Loucy (cell line): ENCODE results near the gene WDR48.

Source experiments
- EZH2phosphoT487 ChIP-seq: fragments of 200-600 bp; IDR thresholded peaks from 2 replicates; pipeline ENCODE4 v1.6.1; 2018; ENCODE audit warnings: antibody characterized with exemption, mild to moderate bottlenecking, moderate library complexity, borderline replicate concordance
- TF ChIP-seq, protein P1 (sequence below): fragments of 200-600 bp; sonication (generic); conservative IDR thresholded peaks from 2 replicates; pipeline ENCODE4 v1.5.1; 2014; ENCODE audit warnings: mild to moderate bottlenecking, antibody characterized with exemption, low read length

DNA sequence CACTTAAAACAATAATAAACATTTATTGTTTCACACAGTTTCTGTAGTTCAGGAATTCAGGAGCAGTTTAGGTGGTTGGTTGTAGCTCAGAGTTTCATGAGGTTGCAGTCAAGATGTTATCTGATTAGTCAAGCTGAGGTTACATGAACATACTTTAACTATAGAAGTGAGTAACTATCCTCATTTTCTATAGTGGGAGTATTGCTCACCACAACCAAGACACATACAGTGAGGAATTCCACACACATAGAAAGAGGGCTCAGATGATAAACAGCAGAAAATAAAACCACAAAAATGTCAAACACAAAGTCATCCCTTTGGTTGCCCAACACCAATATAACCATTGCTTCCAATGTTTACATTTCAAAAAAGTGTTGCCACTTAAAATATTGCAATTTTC lies 13.7 kb upstream of the WDR48 start:
- TF ChIP-seq, protein P1, sequence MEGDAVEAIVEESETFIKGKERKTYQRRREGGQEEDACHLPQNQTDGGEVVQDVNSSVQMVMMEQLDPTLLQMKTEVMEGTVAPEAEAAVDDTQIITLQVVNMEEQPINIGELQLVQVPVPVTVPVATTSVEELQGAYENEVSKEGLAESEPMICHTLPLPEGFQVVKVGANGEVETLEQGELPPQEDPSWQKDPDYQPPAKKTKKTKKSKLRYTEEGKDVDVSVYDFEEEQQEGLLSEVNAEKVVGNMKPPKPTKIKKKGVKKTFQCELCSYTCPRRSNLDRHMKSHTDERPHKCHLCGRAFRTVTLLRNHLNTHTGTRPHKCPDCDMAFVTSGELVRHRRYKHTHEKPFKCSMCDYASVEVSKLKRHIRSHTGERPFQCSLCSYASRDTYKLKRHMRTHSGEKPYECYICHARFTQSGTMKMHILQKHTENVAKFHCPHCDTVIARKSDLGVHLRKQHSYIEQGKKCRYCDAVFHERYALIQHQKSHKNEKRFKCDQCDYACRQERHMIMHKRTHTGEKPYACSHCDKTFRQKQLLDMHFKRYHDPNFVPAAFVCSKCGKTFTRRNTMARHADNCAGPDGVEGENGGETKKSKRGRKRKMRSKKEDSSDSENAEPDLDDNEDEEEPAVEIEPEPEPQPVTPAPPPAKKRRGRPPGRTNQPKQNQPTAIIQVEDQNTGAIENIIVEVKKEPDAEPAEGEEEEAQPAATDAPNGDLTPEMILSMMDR = no peak
- no peak for TF ChIP-seq EZH2phosphoT487
